Chondrocyte (in vitro differentiated cells): Measurements from ENCODE around the gene RFC2. TPM values are rescaled to one million over a fixed set of nuclear protein-coding genes. Genes with fewer than 3 reads are reported as not detected.

Experiments used
- DNase-seq: peaks from one replicate; pipeline ENCODE4 v3.0.0; 2021; ENCODE audit warnings: mixed read lengths, low spot score
- H3K27ac Mint-ChIP-seq: one replicate; pipeline ENCODE4 v1.8.0; 2021; ENCODE audit warnings: mild to moderate bottlenecking, moderate library complexity, mixed read lengths; ENCODE audit not compliant: unreplicated experiment
- H3K27me3 Mint-ChIP-seq: 2 replicates; pipeline ENCODE4 v1.8.0; 2021; ENCODE audit warnings: low read depth, mixed read lengths
- H3K36me3 Mint-ChIP-seq: 2 replicates; pipeline ENCODE4 v1.8.0; 2021; ENCODE audit warnings: low read depth, mixed read lengths
- H3K4me1 Mint-ChIP-seq: 2 replicates; pipeline ENCODE4 v1.8.0; 2021; ENCODE audit warnings: low read depth, mild to moderate bottlenecking, mixed read lengths
- H3K4me3 Mint-ChIP-seq: one replicate; pipeline ENCODE4 v1.8.0; 2021; ENCODE audit warnings: mild to moderate bottlenecking, moderate library complexity, mixed read lengths; ENCODE audit not compliant: unreplicated experiment
- H3K9me3 Mint-ChIP-seq: 2 replicates; pipeline ENCODE4 v1.8.0; 2021; ENCODE audit warnings: low read depth, mixed read lengths
- CTCF ChIP-seq: fragments of 200-600 bp; sonication (generic); IDR thresholded peaks from 2 replicates; pipeline ENCODE4 v1.5.0; 2021; ENCODE audit warnings: antibody characterized with exemption, mild to moderate bottlenecking, moderate library complexity
- total RNA-seq: library from RNA; stranded (reverse); gene quantifications from 3 replicates; pipeline ENCODE4 v1.2.1, GENCODE V29; 2021

RFC2 gene
- total RNA-seq, 1 donor from 2014 or later = 11.0 TPM

GRCh38 chr7:74280985-74281384 is 26.8 kb upstream of the RFC2 start:
- Mint-ChIP-seq H3K4me3 (no peak overlapping the region), H3K36me3 (no peaks in the 10 kb centered on the region), H3K4me1 (peaks cover 28% of the 10 kb centered on the region), H3K9me3 (no peaks in the 10 kb centered on the region), H3K27ac (peak overlapping the region; percentile 99), H3K27me3 (no peaks in the 10 kb centered on the region)
- no peak for TF ChIP-seq CTCF
- no peak for DNase-seq

- Mint-ChIP-seq H3K36me3 (no peaks in the 10 kb centered on the region), H3K27me3 (no peaks in the 10 kb centered on the region), H3K4me1 (peaks cover 40% of the 10 kb centered on the region), H3K27ac (no peak overlapping the region), H3K4me3 (no peak overlapping the region), H3K9me3 (no peaks in the 10 kb centered on the region)
- no peak for DNase-seq
- TF ChIP-seq CTCF = no peak
These were observed 23.4 kb upstream of the RFC2 start for GRCh38 chr7:74277636-74278035.

GRCh38 chr7:74275401-74275881 is 21.2 kb upstream of the RFC2 start:
- Mint-ChIP-seq H3K4me3 (no peak overlapping the region), H3K4me1 (peaks cover 45% of the 10 kb centered on the region), H3K27ac (no peak overlapping the region), H3K36me3 (no peaks in the 10 kb centered on the region), H3K27me3 (no peaks in the 10 kb centered on the region), H3K9me3 (no peaks in the 10 kb centered on the region)
- no peak for DNase-seq
- TF ChIP-seq CTCF = peak; percentile 71

- H3K36me3 Mint-ChIP-seq = no peaks in the 10 kb centered on the region
- no peak for DNase-seq
- TF ChIP-seq CTCF = no peak
- H3K4me3 Mint-ChIP-seq = peak overlapping the region; percentile 26
- H3K27me3 Mint-ChIP-seq = no peaks in the 10 kb centered on the region
- H3K27ac Mint-ChIP-seq = peak overlapping the region; percentile 98
- H3K9me3 Mint-ChIP-seq = no peaks in the 10 kb centered on the region
- H3K4me1 Mint-ChIP-seq = peaks cover 28% of the 10 kb centered on the region
These were observed 18.3 kb upstream of the RFC2 start for GRCh38 chr7:74272305-74273038.

GRCh38 chr7:74271742-74272141 is 17.5 kb upstream of the RFC2 start:
- Mint-ChIP-seq H3K4me1 (peaks cover 28% of the 10 kb centered on the region), H3K36me3 (no peaks in the 10 kb centered on the region), H3K4me3 (peak overlapping the region; percentile 16), H3K9me3 (no peaks in the 10 kb centered on the region), H3K27ac (peak overlapping the region; percentile 98), H3K27me3 (no peaks in the 10 kb centered on the region)
- no peak for TF ChIP-seq CTCF
- DNase-seq = no peak
